GM19035 (cell line): Measurements from ENCODE around the gene VSIG2.

Source experiments
- ATAC-seq: cut with Tn5 transposase; IDR thresholded peaks from one replicate; pipeline ENCODE4 v1.9.1; 2021; ENCODE audit not compliant: unreplicated experiment

Gene VSIG2

DNA sequence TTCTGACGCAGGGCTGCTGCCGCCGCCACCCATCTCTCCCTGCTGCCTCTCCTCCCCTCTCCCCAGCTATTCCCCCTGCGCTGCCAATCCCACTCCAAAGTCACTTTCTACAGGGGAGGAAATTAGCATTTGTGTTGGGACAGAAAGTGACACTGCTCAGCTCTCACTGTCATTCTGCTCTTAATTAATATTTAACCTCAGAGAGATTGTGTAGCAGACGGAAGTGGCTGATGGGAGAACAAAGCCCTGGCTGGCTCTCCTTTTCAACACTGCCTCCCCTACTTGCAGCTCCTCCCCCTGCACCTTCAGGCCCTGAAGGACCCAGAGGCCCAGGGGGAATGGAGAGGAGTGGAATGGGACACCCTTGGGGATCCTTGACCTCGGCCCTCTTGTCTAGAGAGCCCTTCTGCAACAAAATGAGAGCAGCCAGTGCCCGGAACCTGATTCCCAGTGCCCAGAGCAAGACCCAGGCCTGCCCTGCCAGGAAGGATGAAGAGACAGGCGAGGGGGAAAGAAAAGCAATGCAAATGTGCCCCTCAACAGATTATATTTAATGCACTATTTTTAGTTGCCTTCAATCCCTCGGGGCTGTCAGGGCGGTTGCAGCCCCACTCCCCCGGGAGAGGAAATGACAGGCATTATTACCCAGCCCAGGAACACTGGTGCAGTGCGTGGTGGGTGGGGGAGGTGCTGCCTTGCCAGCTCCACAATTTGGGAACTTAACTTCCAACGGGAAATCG lies 26.9 kb downstream of the VSIG2 start:
- peak; percentile 65 for ATAC-seq

DNA sequence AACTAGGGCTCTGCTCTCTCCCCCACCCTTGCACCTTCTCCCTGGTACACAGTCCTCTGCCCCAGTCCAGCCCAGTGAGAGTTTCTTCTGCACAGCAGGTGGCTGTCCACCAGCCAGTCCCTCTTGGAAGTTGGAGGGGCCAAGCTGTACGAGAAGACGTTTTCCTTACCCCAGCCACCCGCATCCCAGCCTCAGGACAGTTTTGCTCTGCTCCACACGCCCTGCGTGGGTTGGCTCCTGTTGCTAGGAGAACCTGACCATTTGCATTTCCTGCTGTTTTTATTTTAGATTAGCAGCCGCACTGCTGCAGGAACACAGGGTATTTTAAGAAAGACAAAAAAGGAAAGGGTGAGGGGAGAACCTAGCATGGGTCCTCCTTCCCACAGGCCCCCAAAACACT lies 29.9 kb downstream of the VSIG2 start:
- no peak for ATAC-seq

DNA sequence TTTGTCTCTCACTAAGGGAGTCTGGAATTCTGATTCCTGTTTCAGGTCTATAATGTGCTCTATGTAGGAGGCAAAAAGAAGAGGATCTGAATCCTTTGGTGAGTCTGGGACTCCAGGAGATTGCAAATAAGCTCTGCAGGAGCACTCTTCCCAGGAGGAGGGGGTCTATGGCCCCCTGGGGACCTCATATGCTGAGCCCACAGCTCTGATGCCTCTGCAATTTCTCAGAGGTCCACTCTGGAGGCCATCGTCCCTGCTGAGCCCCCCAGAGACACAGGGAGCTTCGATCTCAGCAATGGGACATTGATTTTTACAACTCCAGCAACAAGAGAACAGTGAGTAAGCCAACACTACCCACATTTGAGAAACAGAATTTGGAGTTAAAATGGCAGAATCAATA lies 32.5 kb downstream of the VSIG2 start:
- no peak for ATAC-seq

- no peak for ATAC-seq
Measured at GRCh38 chr11:124718801-124719200, 33.3 kb downstream of the VSIG2 start.

DNA sequence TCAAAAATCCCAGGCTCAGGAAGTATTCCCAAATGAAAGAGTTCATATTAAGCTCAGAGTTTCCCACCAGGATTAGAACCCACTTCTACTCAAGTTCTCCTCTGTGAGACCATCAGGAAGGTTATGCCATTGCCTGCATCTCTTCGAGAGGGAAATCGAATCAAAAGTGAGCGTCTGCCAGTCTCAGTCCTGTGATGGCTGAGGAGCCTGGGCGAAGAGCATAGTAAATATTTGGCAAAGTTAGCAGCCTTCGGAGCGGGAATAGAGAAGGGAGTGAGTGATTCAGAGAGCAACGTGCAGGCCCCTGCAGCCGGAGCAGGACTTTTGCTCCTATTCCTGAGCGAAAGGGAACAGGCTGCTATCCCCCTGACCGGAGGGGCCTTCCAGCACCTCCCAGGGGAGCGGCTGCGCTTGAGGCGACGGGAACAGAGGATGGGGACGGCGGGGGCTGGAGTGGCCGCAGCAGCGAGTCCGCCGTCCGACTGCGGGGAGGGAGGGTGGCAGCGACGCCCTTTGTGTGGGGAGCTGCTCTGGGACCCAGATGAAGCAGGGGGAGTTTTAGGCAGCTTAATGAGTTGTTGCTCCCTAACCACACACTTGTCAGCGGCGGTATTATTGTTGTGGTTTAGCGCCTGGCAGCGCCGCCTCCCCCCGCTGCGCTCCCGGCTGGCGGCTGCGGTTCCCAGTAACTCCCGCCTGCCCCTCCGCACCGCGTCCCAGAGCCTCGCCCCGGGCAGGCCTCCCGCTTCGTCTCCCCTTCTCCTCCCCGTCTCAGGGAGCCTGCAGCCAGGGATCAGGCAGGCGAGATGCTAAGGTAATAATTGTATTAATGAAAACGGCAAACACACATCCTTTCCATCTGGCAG lies 34.0 kb downstream of the VSIG2 start:
- no peak for ATAC-seq

GRCh38 chr11:124717421-124717785 lies 34.7 kb downstream of the VSIG2 start:
- no peak for ATAC-seq

GRCh38 chr11:124716591-124716990 lies 35.5 kb downstream of the VSIG2 start:
- no peak for ATAC-seq

DNA sequence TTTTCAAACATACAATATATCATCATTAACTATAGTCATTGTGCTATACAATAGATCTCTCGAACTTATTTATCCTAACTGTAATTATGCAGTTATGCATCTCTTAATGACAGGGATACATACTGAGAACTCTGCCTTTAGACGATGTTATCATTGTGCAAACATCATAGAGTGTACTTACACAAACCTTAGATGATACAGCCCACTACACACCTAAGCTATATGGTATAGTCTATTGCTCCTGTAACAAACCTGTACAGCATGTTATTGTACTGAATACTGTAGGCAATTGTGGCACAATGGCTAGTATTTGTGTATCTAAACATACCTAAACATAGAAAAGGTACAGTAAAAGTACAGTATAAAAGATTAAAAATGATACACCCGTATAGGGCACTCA lies 39.7 kb downstream of the VSIG2 start:
- no peak for ATAC-seq

GRCh38 chr11:124707829-124708228 lies 44.2 kb downstream of the VSIG2 start:
- ATAC-seq = no peak

DNA sequence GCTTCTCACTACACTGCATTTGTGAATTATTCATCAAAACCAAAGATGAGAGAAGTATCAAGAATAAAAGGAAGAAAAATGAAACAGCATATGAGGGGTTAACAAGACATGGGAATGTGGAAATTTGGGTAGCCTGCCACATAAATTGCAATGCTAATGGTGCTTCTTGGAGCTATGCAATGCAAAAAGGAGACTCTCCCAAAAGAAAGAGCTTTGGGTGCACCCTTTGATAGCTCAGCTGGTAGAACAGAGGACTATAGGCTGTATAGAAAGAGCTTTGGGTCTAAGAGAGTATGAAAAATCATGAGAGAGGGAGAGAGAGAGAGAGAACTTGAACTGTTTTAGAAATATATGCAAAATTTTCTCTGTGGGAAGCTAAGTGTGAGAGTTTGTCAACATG lies 52.0 kb downstream of the VSIG2 start:
- ATAC-seq = no peak

DNA sequence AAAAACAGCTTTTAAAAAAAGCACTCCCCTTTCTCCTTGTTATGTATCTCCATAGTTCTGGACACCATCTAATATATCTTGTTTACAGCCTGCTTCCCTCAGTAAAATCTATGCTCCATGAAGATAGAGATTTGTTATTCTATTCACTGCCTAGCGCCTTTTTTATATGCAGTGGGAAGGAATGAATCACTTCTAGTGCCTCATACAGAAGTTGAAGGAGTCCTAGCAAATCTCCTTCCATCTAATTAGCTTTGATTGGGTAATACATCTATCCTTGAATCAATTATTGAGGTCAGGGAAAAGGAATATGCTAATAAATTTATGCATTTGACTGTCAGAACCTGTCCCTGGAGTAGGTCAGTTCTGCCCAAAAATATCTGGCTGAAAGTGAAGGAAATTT lies 52.5 kb downstream of the VSIG2 start:
- no peak for ATAC-seq
